Neural progenitor cell (in vitro differentiated cells): ENCODE measurements around the gene TRPC4. TPM values are rescaled to one million over a fixed set of nuclear protein-coding genes. Genes with fewer than 3 reads are reported as not detected.

Source experiments
- DNase-seq: peaks from one replicate; pipeline ENCODE4 v3.0.0-alpha.2; 2016; ENCODE audit warnings: low spot score
- H2AFZ ChIP-seq: fragments of 200-600 bp; sonication (generic); replicated peaks from 2 replicates; pipeline ENCODE4 v1.6.1; 2016; ENCODE audit warnings: antibody characterized with exemption
- H3F3A ChIP-seq: fragments of 200-600 bp; sonication (generic); 2 replicates; pipeline ENCODE4 v1.6.1; 2016; ENCODE audit warnings: antibody characterized with exemption, low read depth
- H3K27ac ChIP-seq: fragments of 200-600 bp; sonication (generic); 2 replicates; pipeline ENCODE4 v1.5.1; 2016; ENCODE audit warnings: mild to moderate bottlenecking
- H3K27me3 ChIP-seq: fragments of 200-600 bp; sonication (generic); 2 replicates; pipeline ENCODE4 v1.6.1; 2016; ENCODE audit warnings: mild to moderate bottlenecking, moderate library complexity
- H3K36me3 ChIP-seq: fragments of 200-600 bp; sonication (generic); 2 replicates; pipeline ENCODE4 v1.5.1; 2016
- H3K4me1 ChIP-seq: fragments of 200-600 bp; sonication (generic); 2 replicates; pipeline ENCODE4 v1.6.1; 2016; ENCODE audit warnings: mixed run types
- H3K4me2 ChIP-seq: fragments of 200-600 bp; sonication (generic); 2 replicates; pipeline ENCODE4 v1.6.1; 2016
- H3K4me3 ChIP-seq: fragments of 200-600 bp; sonication (generic); 2 replicates; pipeline ENCODE4 v1.5.1; 2016
- H3K79me2 ChIP-seq: fragments of 200-600 bp; sonication (generic); 2 replicates; pipeline ENCODE4 v1.6.1; 2016; ENCODE audit warnings: low read depth
- H3K9ac ChIP-seq: fragments of 200-600 bp; sonication (generic); 2 replicates; pipeline ENCODE4 v1.6.1; 2016
- H3K9me3 ChIP-seq: fragments of 200-600 bp; sonication (generic); 2 replicates; pipeline ENCODE4 v1.5.1; 2016; ENCODE audit warnings: low read depth
- H4K20me1 ChIP-seq: fragments of 200-600 bp; sonication (generic); 2 replicates; pipeline ENCODE4 v1.6.1; 2016; ENCODE audit warnings: low read depth
- H3K27ac Mint-ChIP-seq: 3 replicates; pipeline ENCODE4 v1.8.0; 2021; ENCODE audit warnings: mixed read lengths
- H3K27me3 Mint-ChIP-seq: 2 replicates; pipeline ENCODE4 v1.8.0; 2022; ENCODE audit warnings: low read depth, mild to moderate bottlenecking, inconsistent platforms, moderate library complexity, mixed read lengths; ENCODE audit not compliant: insufficient read depth
- H3K36me3 Mint-ChIP-seq: 3 replicates; pipeline ENCODE4 v1.8.0; 2021; ENCODE audit warnings: mixed read lengths
- H3K4me1 Mint-ChIP-seq: 3 replicates; pipeline ENCODE4 v1.8.0; 2021; ENCODE audit warnings: mixed read lengths
- H3K4me3 Mint-ChIP-seq: 3 replicates; pipeline ENCODE4 v1.8.0; 2021; ENCODE audit warnings: mild to moderate bottlenecking, moderate library complexity, mixed read lengths
- H3K9me3 Mint-ChIP-seq: 3 replicates; pipeline ENCODE4 v1.8.0; 2020; ENCODE audit warnings: mixed read lengths
- EZH2 ChIP-seq: fragments of 200-600 bp; sonication (generic); IDR thresholded peaks from 2 replicates; pipeline ENCODE4 v1.6.1; 2017; ENCODE audit warnings: antibody characterized with exemption, mild to moderate bottlenecking, moderate library complexity
- EZH2phosphoT487 ChIP-seq: fragments of 200-600 bp; sonication (generic); IDR thresholded peaks from 2 replicates; pipeline ENCODE4 v1.6.1; 2017; ENCODE audit warnings: antibody characterized with exemption
- total RNA-seq: library from RNA; depleted of rRNA; stranded (reverse); fragments of >200 nt; gene quantifications from 2 replicates; pipeline ENCODE4 v1.2.3, GENCODE V29; 2015; ENCODE audit warnings: low replicate concordance
- TF ChIP-seq, protein P1 (sequence below): fragments of 200-600 bp; sonication (generic); IDR thresholded peaks from 2 replicates; pipeline ENCODE4 v1.5.1; 2017; ENCODE audit warnings: antibody characterized with exemption, mild to moderate bottlenecking

Gene TRPC4
- total RNA-seq, 1 donor from 2014 or later: 21.1 TPM

DNA sequence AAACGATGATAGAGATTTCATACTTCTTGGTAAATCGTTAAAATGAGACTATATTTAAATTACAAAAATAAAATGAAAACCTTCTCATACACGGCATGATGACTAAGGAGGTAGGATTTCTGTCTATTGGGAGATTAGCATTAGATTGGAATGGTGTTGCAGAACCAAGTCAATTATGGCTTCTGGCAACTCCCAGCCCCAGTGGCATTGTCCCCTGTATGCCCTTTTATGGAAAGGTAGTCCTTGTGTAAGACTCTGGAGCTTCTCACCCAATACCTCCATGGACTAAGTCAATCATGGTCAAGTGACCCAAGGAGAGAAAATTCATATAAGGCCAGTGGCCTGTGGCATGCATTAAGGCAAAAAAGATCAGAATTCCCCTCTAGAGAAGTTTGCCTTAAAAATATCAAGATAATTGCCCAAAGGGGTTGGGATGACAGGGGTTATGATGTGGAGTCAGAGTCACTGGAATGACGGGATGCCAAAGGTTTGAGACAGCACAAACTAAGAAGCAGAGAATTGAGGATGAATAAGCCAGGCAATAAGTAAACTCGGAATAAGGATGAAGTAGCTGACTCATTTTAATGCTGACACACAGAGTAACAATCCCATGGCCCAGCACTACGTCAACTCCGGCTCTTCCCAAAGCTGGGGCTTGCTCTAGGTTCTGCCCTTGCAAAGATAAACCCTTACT is 213.2 kb downstream of the TRPC4 start:
- Histone ChIP-seq H2AFZ (no peak overlapping the region), H3K27ac (no peak overlapping the region), H3K27me3 (no peaks in the 10 kb centered on the region), H3K4me2 (no peak overlapping the region), H3K79me2 (no peaks in the 10 kb centered on the region), H3K9me3 (no peaks in the 10 kb centered on the region), H3K36me3 (no peaks in the 10 kb centered on the region), H4K20me1 (no peaks in the 10 kb centered on the region), H3K4me1 (no peaks in the 10 kb centered on the region), H3K9ac (no peak overlapping the region), H3F3A (no peaks in the 10 kb centered on the region), H3K4me3 (no peak overlapping the region)
- TF ChIP-seq, protein P1, sequence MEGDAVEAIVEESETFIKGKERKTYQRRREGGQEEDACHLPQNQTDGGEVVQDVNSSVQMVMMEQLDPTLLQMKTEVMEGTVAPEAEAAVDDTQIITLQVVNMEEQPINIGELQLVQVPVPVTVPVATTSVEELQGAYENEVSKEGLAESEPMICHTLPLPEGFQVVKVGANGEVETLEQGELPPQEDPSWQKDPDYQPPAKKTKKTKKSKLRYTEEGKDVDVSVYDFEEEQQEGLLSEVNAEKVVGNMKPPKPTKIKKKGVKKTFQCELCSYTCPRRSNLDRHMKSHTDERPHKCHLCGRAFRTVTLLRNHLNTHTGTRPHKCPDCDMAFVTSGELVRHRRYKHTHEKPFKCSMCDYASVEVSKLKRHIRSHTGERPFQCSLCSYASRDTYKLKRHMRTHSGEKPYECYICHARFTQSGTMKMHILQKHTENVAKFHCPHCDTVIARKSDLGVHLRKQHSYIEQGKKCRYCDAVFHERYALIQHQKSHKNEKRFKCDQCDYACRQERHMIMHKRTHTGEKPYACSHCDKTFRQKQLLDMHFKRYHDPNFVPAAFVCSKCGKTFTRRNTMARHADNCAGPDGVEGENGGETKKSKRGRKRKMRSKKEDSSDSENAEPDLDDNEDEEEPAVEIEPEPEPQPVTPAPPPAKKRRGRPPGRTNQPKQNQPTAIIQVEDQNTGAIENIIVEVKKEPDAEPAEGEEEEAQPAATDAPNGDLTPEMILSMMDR: no peak
- TF ChIP-seq EZH2 (no peak), EZH2phosphoT487 (no peak)
- Mint-ChIP-seq H3K4me1 (peaks cover 5% of the 10 kb centered on the region), H3K27ac (no peak overlapping the region), H3K36me3 (peaks cover 17% of the 10 kb centered on the region), H3K4me3 (no peak overlapping the region), H3K9me3 (no peaks in the 10 kb centered on the region), H3K27me3 (no peaks in the 10 kb centered on the region)
- no peak for DNase-seq

DNA sequence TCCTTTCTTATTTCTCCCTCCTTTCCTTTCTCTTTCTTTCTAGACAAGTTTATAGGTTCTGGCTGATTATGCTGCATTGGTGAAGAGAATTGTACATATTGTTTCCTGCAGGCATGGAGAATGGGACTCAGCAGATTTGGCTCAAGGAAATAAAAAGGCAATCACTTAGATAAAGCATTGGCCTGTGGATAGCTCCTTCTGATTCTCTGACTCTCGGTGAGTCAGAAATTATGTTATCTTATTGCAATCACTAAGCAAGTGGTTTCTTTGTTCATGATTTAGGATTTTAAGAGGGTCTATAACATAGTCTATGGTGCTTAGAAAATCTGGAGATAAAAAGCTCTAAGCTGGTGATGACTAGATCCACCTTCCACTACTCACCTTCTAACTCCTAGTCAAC is 217.0 kb downstream of the TRPC4 start:
- H3K27me3 ChIP-seq: no peaks in the 10 kb centered on the region
- no peak overlapping the region for H3K27ac Mint-ChIP-seq
- no peak for TF ChIP-seq EZH2
- TF ChIP-seq, protein P1: no peak
- TF ChIP-seq EZH2phosphoT487: no peak
- peaks cover 6% of the 10 kb centered on the region for H3K4me1 Mint-ChIP-seq
- no peak overlapping the region for H3K27ac ChIP-seq
- H3K9me3 Mint-ChIP-seq: no peaks in the 10 kb centered on the region
- H3K27me3 Mint-ChIP-seq: no peaks in the 10 kb centered on the region
- no peaks in the 10 kb centered on the region for H4K20me1 ChIP-seq
- H3K4me1 ChIP-seq: peaks cover 3% of the 10 kb centered on the region
- no peak overlapping the region for H3K4me3 Mint-ChIP-seq
- H2AFZ ChIP-seq: no peak overlapping the region
- no peaks in the 10 kb centered on the region for H3K9me3 ChIP-seq
- no peaks in the 10 kb centered on the region for H3K79me2 ChIP-seq
- DNase-seq: no peak
- H3K4me3 ChIP-seq: no peak overlapping the region
- H3K36me3 Mint-ChIP-seq: peaks cover 28% of the 10 kb centered on the region
- H3F3A ChIP-seq: peaks cover 7% of the 10 kb centered on the region
- H3K9ac ChIP-seq: no peak overlapping the region
- no peak overlapping the region for H3K4me2 ChIP-seq
- H3K36me3 ChIP-seq: no peaks in the 10 kb centered on the region

DNA sequence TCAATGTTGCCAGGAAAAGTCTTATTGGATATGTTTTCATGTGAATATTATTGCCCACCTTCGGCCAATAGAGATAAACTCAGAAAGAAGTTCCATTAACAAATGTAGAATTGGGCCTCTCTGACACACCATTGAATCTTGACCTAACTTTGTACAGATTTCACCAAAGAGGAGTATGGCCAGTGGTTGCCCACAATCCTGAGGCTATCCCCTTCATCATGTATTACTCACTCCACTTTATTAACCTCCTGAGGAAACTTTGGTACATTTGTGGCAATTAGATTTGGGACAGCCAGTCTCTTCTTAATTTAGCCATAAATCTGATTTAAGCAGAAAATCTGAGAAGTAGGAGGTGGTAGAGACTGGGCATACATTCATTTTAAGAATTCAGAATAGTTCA is 217.7 kb downstream of the TRPC4 start:
- Mint-ChIP-seq H3K27ac (no peak overlapping the region), H3K4me3 (no peak overlapping the region), H3K36me3 (peaks cover 28% of the 10 kb centered on the region), H3K4me1 (peaks cover 13% of the 10 kb centered on the region), H3K9me3 (no peaks in the 10 kb centered on the region), H3K27me3 (no peaks in the 10 kb centered on the region)
- Histone ChIP-seq H2AFZ (no peak overlapping the region), H3F3A (peaks cover 14% of the 10 kb centered on the region), H3K27me3 (no peaks in the 10 kb centered on the region), H3K9ac (no peak overlapping the region), H3K4me3 (no peak overlapping the region), H4K20me1 (no peaks in the 10 kb centered on the region), H3K4me1 (peaks cover 10% of the 10 kb centered on the region), H3K27ac (no peak overlapping the region), H3K4me2 (no peak overlapping the region), H3K9me3 (no peaks in the 10 kb centered on the region), H3K36me3 (no peaks in the 10 kb centered on the region), H3K79me2 (no peaks in the 10 kb centered on the region)
- no peak for DNase-seq
- TF ChIP-seq, protein P1: no peak
- TF ChIP-seq EZH2phosphoT487 (no peak), EZH2 (no peak)
